Astrocyte (in vitro differentiated cells and primary cell): ENCODE data around the gene NWD2. TPM values are rescaled to one million over a fixed set of nuclear protein-coding genes. Genes with fewer than 3 reads are reported as not detected.
A peak's percentile ranks its signal among the peaks of the same experiment; 100 is the strongest.

Experiments
- DNase-seq: peaks from one replicate; pipeline ENCODE4 v3.0.0-alpha.2; 2010; ENCODE audit warnings: low read depth
- FAIRE-seq: peaks from 2 replicates; lab custom pipeline; 2011; peaks lifted over from hg19 to GRCh38; lab: Jason Lieb, UNC
- H2AFZ ChIP-seq: 2 replicates; pipeline ENCODE4 v1.6.0; 2012; ENCODE audit warnings: low read depth, low read length, inconsistent platforms
- H3K27ac ChIP-seq: 2 replicates; pipeline ENCODE4 v1.5.1; 2011; ENCODE audit warnings: low read depth, low read length, inconsistent platforms
- H3K27me3 ChIP-seq: 2 replicates; pipeline ENCODE4 v1.6.0; 2011; ENCODE audit warnings: low read length, inconsistent platforms; ENCODE audit not compliant: insufficient read depth
- H3K36me3 ChIP-seq: 2 replicates; pipeline ENCODE4 v1.5.1; 2011; ENCODE audit warnings: low read length, inconsistent platforms; ENCODE audit not compliant: insufficient read depth
- H3K4me1 ChIP-seq: 2 replicates; pipeline ENCODE4 v1.5.1; 2011; ENCODE audit warnings: low read length, inconsistent platforms; ENCODE audit not compliant: insufficient read depth
- H3K4me2 ChIP-seq: 2 replicates; pipeline ENCODE4 v1.6.0; 2012; ENCODE audit warnings: low read length, inconsistent platforms
- H3K4me3 ChIP-seq: 2 replicates; pipeline ENCODE4 v1.5.1; 2011; ENCODE audit warnings: low read depth, mild to moderate bottlenecking, low read length, inconsistent platforms; ENCODE audit not compliant: insufficient read depth
- H3K79me2 ChIP-seq: 2 replicates; pipeline ENCODE4 v1.6.0; 2012; ENCODE audit warnings: mild to moderate bottlenecking, low read length, inconsistent platforms; ENCODE audit not compliant: insufficient read depth
- H3K9ac ChIP-seq: 2 replicates; pipeline ENCODE4 v1.6.0; 2012; ENCODE audit warnings: mild to moderate bottlenecking, low read length, inconsistent platforms
- H3K9me3 ChIP-seq: 2 replicates; pipeline ENCODE4 v1.5.1; 2012; ENCODE audit warnings: low read depth, mild to moderate bottlenecking, low read length, inconsistent platforms; ENCODE audit not compliant: insufficient read depth
- H4K20me1 ChIP-seq: 2 replicates; pipeline ENCODE4 v1.6.0; 2012; ENCODE audit warnings: low read length, inconsistent platforms; ENCODE audit not compliant: insufficient read depth
- H3K27ac Mint-ChIP-seq: one replicate; pipeline ENCODE4 v1.8.0; 2021; ENCODE audit warnings: mild to moderate bottlenecking, mixed read lengths; ENCODE audit not compliant: unreplicated experiment
- H3K27me3 Mint-ChIP-seq: one replicate; pipeline ENCODE4 v1.8.0; 2021; ENCODE audit warnings: low read depth, mixed read lengths; ENCODE audit not compliant: unreplicated experiment
- H3K36me3 Mint-ChIP-seq: one replicate; pipeline ENCODE4 v1.8.0; 2021; ENCODE audit warnings: low read depth, mixed read lengths; ENCODE audit not compliant: unreplicated experiment
- H3K4me1 Mint-ChIP-seq: one replicate; pipeline ENCODE4 v1.8.0; 2021; ENCODE audit warnings: low read depth, mixed read lengths; ENCODE audit not compliant: unreplicated experiment
- H3K4me3 Mint-ChIP-seq: one replicate; pipeline ENCODE4 v1.8.0; 2021; ENCODE audit warnings: mild to moderate bottlenecking, moderate library complexity, mixed read lengths; ENCODE audit not compliant: unreplicated experiment
- H3K9me3 Mint-ChIP-seq: one replicate; pipeline ENCODE4 v1.8.0; 2021; ENCODE audit warnings: mild to moderate bottlenecking, mixed read lengths; ENCODE audit not compliant: unreplicated experiment
- CTCF ChIP-seq: IDR thresholded peaks from 2 replicates; pipeline ENCODE4 v1.5.1; 2011; ENCODE audit warnings: low read depth, mild to moderate bottlenecking, inconsistent platforms, low read length, moderate library complexity; ENCODE audit not compliant: insufficient read depth
- EZH2 ChIP-seq: IDR thresholded peaks from 2 replicates; pipeline ENCODE4 v1.6.1; 2012; ENCODE audit warnings: mild to moderate bottlenecking, low read length, inconsistent platforms; ENCODE audit not compliant: insufficient read depth
- total RNA-seq: library from RNA; stranded (reverse); gene quantifications from 2 replicates; pipeline ENCODE4 v1.2.1, GENCODE V29; 2021

The NWD2 gene
- total RNA-seq, 1 donor from 2014 or later: not detected

GRCh38 chr4:37453999-37454800 lies 209.7 kb downstream of the NWD2 start:
- Mint-ChIP-seq H3K36me3 (no peaks in the 10 kb centered on the region), H3K27ac (no peak overlapping the region), H3K4me1 (no peaks in the 10 kb centered on the region), H3K4me3 (peak overlapping the region; percentile 71), H3K27me3 (peaks cover 55% of the 10 kb centered on the region), H3K9me3 (no peaks in the 10 kb centered on the region)
- Histone ChIP-seq H3K27me3 (peaks cover 43% of the 10 kb centered on the region), H3K4me2 (peak overlapping the region; percentile 91), H3K4me1 (peaks cover 7% of the 10 kb centered on the region), H3K4me3 (peak overlapping the region; percentile 5), H3K79me2 (no peaks in the 10 kb centered on the region), H3K9ac (no peak overlapping the region), H2AFZ (peak overlapping the region; percentile 20), H3K27ac (no peak overlapping the region), H3K9me3 (no peaks in the 10 kb centered on the region), H3K36me3 (no peaks in the 10 kb centered on the region), H4K20me1 (no peaks in the 10 kb centered on the region)
- FAIRE-seq (no peak), DNase-seq (no peak)
- TF ChIP-seq CTCF (no peak), EZH2 (peak; percentile 55)

GRCh38 chr4:37455301-37456131 lies 211.0 kb downstream of the NWD2 start:
- H3K4me1 ChIP-seq: peaks cover 7% of the 10 kb centered on the region
- no peak overlapping the region for H3K4me2 ChIP-seq
- no peak overlapping the region for H3K9ac ChIP-seq
- Mint-ChIP-seq H3K4me3 (no peak overlapping the region), H3K4me1 (no peaks in the 10 kb centered on the region), H3K27ac (no peak overlapping the region), H3K9me3 (peaks cover 3% of the 10 kb centered on the region), H3K36me3 (no peaks in the 10 kb centered on the region), H3K27me3 (peaks cover 48% of the 10 kb centered on the region)
- H3K4me3 ChIP-seq: no peak overlapping the region
- peaks cover 36% of the 10 kb centered on the region for H3K27me3 ChIP-seq
- no peak overlapping the region for H2AFZ ChIP-seq
- H4K20me1 ChIP-seq: no peaks in the 10 kb centered on the region
- H3K9me3 ChIP-seq: no peaks in the 10 kb centered on the region
- FAIRE-seq (no peak), DNase-seq (no peak)
- H3K36me3 ChIP-seq: no peaks in the 10 kb centered on the region
- no peaks in the 10 kb centered on the region for H3K79me2 ChIP-seq
- H3K27ac ChIP-seq: no peak overlapping the region
- TF ChIP-seq EZH2 (no peak), CTCF (no peak)
